Cardiac septum (tissue), 1 donor: ENCODE data around the gene CAPNS1. TPM values are rescaled to one million over a fixed set of nuclear protein-coding genes. Genes with fewer than 3 reads are reported as not detected.
A peak's percentile ranks its signal among the peaks of the same experiment; 100 is the strongest.
"Not testable (repeated sequence)": the region's sequence is repeated elsewhere in the genome, so short reads cannot be mapped to it uniquely, and the experiment has no call there.

Source experiments
- DNase-seq: peaks from one replicate; pipeline ENCODE4 v3.0.0-alpha.2; 2020; ENCODE audit warnings: low spot score
- intact Hi-C: fragments of 100-400 bp; cut with DNase I; formaldehyde crosslinking; loops from one replicate; pipeline ENCODE4 v1.14.0; 2022
- total RNA-seq: library from RNA; stranded (reverse); fragmentation: NEBNext Ultra II Directional; extraction: Animal tissue kit (Norgen Biotek cat#: 25700); gene quantifications from one replicate; pipeline ENCODE4 v1.2.1, GENCODE V29; 2021
- donor health status: DM: no; HTN: no; CAD: no.

The CAPNS1 gene
- total RNA-seq, 1 donor from 2014 or later, result 892 TPM

DNA sequence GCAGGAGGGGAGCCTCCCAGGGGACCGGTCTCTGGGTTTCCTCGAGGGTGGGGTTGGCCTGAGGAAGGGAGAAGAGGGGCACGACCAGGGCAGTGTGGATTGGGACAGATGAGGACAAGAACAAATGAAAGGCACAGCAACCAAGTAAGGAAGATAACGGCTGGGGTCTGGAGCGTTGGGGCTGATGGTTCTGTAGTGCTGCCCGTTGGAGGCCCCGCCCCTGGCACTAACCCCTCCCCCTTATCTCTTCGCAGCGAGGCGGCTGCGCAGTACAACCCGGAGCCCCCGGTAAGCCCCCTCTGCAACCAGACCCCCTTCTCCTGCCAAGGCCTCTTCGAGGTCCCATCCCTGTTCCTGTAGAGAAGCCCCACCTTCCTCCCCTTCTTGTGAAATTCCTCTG, 2.2 kb downstream of the CAPNS1 start:
- intact Hi-C loops, result loop anchor here (1.0 kb wide), 1 partner anchor 9 kb away; no protein-coding TSS in a partner anchor
- DNase-seq, result no peak

DNA sequence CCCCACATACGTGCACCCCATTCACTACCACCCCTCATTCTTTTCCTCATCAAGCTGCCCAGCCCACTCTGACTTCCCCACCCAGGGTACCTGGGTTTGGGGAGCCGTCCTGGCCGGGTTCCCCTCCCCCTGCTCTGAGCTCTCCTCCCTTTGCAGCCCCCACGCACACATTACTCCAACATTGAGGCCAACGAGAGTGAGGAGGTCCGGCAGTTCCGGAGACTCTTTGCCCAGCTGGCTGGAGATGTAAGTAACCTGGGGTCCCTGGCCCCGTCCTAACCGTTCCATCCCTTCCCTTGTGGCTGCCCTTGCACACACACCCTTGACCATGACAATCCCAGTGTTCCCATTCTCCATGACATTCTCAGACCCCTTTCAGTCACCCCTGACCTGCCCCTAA, 2.6 kb downstream of the CAPNS1 start:
- no peak for DNase-seq
- intact Hi-C loops, result loop anchor here (1.0 kb wide), 1 partner anchor 9 kb away; no protein-coding TSS in a partner anchor

DNA sequence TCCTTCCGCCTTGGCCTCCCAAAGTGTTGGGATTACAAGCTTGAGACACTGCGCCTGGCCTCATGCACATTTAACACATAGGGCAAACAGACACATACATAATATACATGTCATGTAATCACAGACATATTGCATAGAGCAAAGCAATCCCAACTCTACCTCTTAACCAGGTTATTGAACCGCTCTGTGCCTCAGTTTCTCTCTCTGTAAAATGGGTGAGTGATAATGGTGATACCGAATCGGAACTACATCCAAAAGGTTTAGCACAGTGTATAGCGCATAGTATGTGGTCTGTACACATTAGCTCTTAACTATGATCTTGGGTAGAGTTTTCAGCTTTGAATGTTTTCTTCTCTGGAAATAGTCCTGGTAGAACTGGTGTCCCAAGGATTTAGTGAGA, 4.8 kb downstream of the CAPNS1 start:
- intact Hi-C loops, result no loop called here
- no peak for DNase-seq

- intact Hi-C loops, result no loop called here
- no peak for DNase-seq
These were observed 10.0 kb downstream of the CAPNS1 start for GRCh38 chr19:36149673-36150406.

GRCh38 chr19:36150586-36150985, 10.7 kb downstream of the CAPNS1 start:
- DNase-seq, result no peak
- intact Hi-C loops, result no loop called here

DNA sequence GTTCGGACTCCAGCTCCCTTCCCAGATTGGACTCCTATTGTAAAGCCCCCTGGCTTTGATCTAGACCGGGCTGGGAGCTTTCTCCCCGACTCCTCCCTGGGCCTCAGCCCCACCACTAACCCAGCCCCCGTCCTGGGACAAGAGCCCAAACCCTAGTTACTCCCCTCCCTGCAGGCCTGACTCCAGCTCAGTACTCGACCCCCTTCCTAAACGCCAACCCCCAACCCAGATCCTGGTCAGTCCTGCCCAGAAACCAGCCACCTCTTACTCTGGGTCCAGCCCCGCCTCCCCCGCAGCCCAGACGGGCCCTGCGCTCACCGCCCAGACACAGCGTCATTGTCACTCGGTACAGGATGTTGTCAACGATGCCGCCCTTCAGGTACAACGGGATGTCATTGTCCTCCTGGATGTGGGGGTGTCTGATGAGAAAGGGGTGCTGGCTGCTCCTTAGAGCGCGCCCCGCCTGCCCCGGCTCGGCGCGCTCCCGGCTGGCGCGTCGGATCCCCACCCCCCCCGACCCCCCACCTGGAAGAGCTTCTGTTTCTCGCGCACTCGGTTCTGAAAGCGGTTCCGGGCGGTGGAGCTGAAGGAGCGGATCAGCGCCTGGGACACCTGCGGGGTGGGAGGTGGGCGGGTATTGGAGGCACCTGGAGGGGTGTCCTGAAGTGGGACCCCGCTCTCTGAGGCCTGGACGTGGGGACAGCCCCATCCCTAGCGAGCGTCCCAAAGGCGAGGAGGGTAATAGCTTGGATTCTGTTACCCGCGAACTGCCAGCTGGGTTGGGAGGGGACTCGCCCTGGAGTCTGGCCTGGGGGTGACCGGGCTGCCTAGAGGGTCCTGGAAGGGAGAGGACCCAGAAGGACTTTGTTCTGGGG, 11.5 kb downstream of the CAPNS1 start:
- intact Hi-C loops, result loop anchor here (1.0 kb wide), 2 partner anchors 9 to 23 kb away; no protein-coding TSS in a partner anchor
- peak; percentile 82 for DNase-seq

GRCh38 chr19:36152019-36152351, 12.1 kb downstream of the CAPNS1 start:
- DNase-seq, result no peak
- intact Hi-C loops, result loop anchor here (1.0 kb wide), 1 partner anchor 24 kb away; no protein-coding TSS in a partner anchor

DNA sequence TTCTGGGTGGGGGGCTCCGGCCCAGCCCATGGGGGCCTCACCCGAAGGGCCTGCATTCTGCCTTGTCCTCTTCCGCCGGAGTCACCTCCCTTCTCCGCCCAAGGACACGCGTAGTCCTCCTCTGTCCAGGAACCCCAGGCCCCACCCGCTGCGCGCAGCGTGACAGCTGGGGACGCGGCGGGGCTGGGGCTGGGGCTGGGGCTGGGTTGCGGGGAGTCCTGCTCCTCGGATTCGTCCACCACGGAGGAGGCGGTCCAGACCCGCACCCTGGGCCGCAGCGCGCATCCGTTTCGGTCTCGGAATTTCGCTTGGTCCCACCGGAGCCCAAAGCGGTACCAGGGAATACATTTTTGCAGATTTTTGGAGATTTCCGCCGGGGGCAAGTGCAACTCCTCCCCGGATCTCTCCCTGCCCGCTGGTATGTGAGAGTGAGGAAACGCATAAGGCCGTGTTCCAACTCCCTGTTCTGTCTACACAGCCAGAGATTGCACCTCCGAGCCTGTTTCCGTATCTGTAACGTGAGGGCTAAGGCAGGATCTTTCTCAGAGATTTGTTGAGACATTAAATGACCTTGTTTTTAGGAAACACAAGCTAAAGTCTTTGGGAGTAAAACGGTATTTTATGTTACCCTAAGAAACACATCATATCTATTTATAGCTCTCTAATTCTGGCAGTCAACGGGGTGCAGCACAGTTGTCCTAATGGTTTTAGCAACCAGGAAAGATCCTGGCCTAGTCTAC, 12.7 kb downstream of the CAPNS1 start, which contains the start of gene COX7A1:
Gene COX7A1, minus strand, starts transcription at position 96 of the 740 bp plus-strand sequence. Its CDS starts 40 bp downstream, at position 56.
- intact Hi-C loops, result loop anchor here (1.0 kb wide), 1 partner anchor 24 kb away; no protein-coding TSS in a partner anchor

GRCh38 chr19:36153126-36153525, 13.3 kb downstream of the CAPNS1 start:
- intact Hi-C loops, result no loop called here
- DNase-seq, result no peak

More for the DNA sequence above, 12.7 kb downstream of the CAPNS1 start, which contains the start of gene COX7A1:
- DNase-seq, result peak; percentile 86

- no peak for DNase-seq
- intact Hi-C loops, result no loop called here
These were observed 21.1 kb downstream of the CAPNS1 start for GRCh38 chr19:36160821-36161596.

- intact Hi-C loops, result no loop called here
- no peak for DNase-seq
These were observed 23.9 kb downstream of the CAPNS1 start for GRCh38 chr19:36163813-36164212.

- intact Hi-C loops, result no loop called here
These were observed 29.4 kb downstream of the CAPNS1 start for GRCh38 chr19:36169084-36169760.

DNA sequence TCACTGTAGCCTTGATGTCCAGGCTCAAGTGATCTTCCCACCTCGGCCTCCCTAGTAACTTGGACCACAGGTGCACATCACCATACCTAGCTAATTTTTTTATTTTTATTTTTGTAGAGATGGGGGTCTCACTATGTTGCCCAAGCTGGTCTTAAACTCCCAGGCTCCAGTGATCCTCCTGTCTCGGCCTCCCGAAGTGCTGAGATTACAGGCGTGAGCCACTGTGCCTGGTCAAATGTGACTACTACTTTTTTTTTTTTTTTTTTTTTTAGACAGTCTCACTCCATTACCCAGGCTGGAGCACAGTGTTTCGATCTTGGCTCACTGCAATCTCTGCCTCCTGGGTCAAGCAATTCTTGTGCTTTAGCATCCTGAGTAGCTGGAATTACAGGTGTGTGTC, 33.0 kb downstream of the CAPNS1 start:
- intact Hi-C loops, result loop anchor here (5.0 kb wide), 1 partner anchor 116 kb away; no protein-coding TSS in a partner anchor
- no peak for DNase-seq

More at GRCh38 chr19:36169084-36169760, 29.4 kb downstream of the CAPNS1 start:
- DNase-seq, result no peak

DNA sequence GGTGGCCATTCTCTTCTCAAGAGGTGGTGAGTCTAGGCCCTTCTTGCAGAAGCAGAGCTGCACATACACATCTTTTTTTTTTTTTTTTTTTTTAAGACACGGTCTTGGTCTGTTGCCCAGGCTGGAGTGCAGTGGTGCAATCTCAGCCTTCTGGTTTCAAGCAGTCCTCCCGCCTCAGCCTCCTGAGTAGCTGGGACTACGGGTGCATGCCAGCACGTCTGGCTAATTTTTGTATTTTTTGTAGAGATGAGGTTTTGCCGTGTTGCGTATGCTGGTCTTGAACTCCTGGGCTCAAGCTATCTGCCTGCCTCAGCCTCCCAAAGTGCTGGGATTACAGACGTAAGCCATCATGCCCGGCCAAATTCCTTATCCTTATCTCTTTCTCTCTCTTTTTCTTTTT, 34.0 kb downstream of the CAPNS1 start:
- intact Hi-C loops, result loop anchor here (5.0 kb wide), 1 partner anchor 117 kb away; no protein-coding TSS in a partner anchor
- not testable (repeated sequence) for DNase-seq

- DNase-seq, intact Hi-C loops: not testable (repeated sequence)
These were observed 39.2 kb downstream of the CAPNS1 start for GRCh38 chr19:36179077-36179476.

GRCh38 chr19:36182612-36183244, 42.9 kb downstream of the CAPNS1 start:
- intact Hi-C loops, result no loop called here
- no peak for DNase-seq

GRCh38 chr19:36183245-36183628, 43.4 kb downstream of the CAPNS1 start:
- no peak for DNase-seq
- intact Hi-C loops, result no loop called here

DNA sequence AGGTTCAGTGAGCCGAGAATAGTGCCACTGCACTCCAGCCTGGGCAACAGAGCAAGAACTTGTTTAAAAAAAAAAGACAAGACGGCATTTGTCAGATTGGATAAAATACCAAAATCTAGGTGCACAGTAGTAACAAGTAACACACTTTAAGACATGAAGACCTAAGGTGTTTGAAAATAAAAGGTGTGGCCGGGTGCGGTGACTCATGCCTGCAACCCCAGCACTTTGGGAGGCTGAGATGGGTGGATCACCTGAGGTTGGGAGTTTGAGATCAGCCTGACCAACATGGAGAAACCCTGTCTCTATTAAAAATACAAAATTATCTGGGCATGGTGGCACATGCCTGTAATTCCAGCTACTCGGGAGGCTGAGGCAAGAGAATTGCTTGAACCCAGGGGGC, 46.9 kb downstream of the CAPNS1 start:
- intact Hi-C loops, DNase-seq: not testable (repeated sequence)
